Tibial nerve (tissue), 4 donors: Measurements from ENCODE around the gene CEP164.

Experiments
- CTCF ChIP-seq, 5 experiments: fragments of 200-600 bp in 3 of 5; fragments of 450-650 bp in 2 of 5; sonication (generic) in 3 of 5; IDR thresholded peaks; one replicate each; pipeline ENCODE4 v1.5.1; 2016 to 2019; ENCODE audit warnings: antibody characterized with exemption in 5 of 5, mild to moderate bottlenecking in 3 of 5, moderate library complexity in 2 of 5
- EP300 ChIP-seq, 2 donors: sonication (generic); formaldehyde crosslinking; IDR thresholded peaks; one replicate each; pipeline ENCODE4 v1.6.1; 2017; ENCODE audit warnings: antibody characterized with exemption in 2 of 2, mild to moderate bottlenecking in 1 of 2
- POLR2A ChIP-seq, 2 donors: fragments of 450-650 bp; IDR thresholded peaks; one replicate each; pipeline ENCODE4 v1.6.1; 2017; ENCODE audit warnings: antibody characterized with exemption in 2 of 2, mild to moderate bottlenecking in 2 of 2, moderate library complexity in 2 of 2

- TF ChIP-seq CTCF (IDR thresholded peaks at IDR 0.05) (no peak), EP300 (IDR thresholded peaks at IDR 0.05) (no peak), POLR2A (IDR thresholded peaks at IDR 0.05) (no peak)
Measured at GRCh38 chr11:117387992-117388755, 60.5 kb downstream of the CEP164 start.
